ENCODE data around the gene NRIP1.

DNA sequence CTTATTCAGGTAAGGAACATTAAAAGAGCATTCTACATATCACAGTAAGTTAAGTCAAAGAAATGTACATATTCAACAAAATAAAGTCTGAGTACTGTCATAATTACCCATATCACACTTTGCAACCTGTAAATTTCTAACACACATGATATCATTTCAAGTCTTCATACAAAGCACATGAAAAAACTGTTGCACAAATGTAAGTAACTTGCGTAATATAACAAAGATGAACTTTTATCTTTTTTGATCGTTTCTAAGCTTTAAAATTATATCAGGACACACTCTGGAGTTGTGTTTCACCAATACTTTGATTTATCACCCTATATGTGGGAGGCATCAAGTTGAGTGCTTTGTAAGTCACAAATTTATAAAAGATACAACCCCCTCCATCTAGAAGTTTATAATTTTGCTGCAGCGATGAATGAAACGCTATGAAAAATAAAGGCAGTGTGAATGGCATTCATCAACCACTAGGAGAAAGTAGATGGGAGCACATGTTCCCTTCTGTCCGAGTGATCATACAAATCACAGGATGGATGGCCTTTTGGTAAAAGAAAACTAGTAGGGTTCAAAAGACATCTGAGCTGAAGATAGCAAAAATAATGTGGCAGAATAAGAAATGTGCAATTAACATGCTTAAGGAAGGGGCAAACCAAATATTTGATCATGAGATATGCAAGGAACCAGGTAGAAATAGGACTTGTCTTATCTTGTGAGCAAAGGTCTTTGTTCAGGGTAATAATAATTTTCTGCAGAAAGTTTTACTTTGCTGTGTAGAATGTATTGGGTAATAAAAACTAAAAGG, 27.5 kb downstream of the NRIP1 start:
- TF ChIP-seq CTCF (IDR thresholded peaks at IDR 0.05) (no peak), POLR2A (IDR thresholded peaks at IDR 0.05) (no peak), POLR2AphosphoS5 (IDR thresholded peaks at IDR 0.05; ENCODE audit: insufficient read depth in 1 of 2, low read depth in 1 of 2) (no peak)

Measured in vagina (tissue), 2 donors.